GM19240 (cell line): ENCODE data around the gene DCUN1D4.

Experiments used
- DNase-seq: peaks from one replicate; pipeline ENCODE4 v3.0.0; 2011; ENCODE audit warnings: low spot score; ENCODE audit not compliant: insufficient read length

Gene DCUN1D4

GRCh38 chr4:51842554-51843308 lies at the start of gene DCUN1D4:
DCUN1D4 (plus strand) TSS chr4:51843153; CDS start chr4:51843243, 90 bp downstream.
- peak; percentile 98 for DNase-seq

- DNase-seq = no peak
These were observed 22.3 kb upstream of the DCUN1D4 start for GRCh38 chr4:51820443-51821234.

GRCh38 chr4:51825341-51825740 lies 17.6 kb upstream of the DCUN1D4 start:
- no peak for DNase-seq

GRCh38 chr4:51830156-51830720 lies 12.7 kb upstream of the DCUN1D4 start:
- DNase-seq = no peak

GRCh38 chr4:51831133-51831532 lies 11.8 kb upstream of the DCUN1D4 start:
- no peak for DNase-seq

GRCh38 chr4:51833236-51833635 lies 9.7 kb upstream of the DCUN1D4 start:
- DNase-seq = no peak

GRCh38 chr4:51835079-51835478 lies 7.9 kb upstream of the DCUN1D4 start:
- no peak for DNase-seq

GRCh38 chr4:51835855-51836254 lies 7.1 kb upstream of the DCUN1D4 start:
- no peak for DNase-seq

GRCh38 chr4:51836549-51836948 lies 6.4 kb upstream of the DCUN1D4 start:
- no peak for DNase-seq

- no peak for DNase-seq
These were observed 2.2 kb upstream of the DCUN1D4 start for GRCh38 chr4:51840781-51841180.

- DNase-seq = no peak
These were observed 793 bp upstream of the DCUN1D4 start for GRCh38 chr4:51842167-51842553.

GRCh38 chr4:51843309-51844152 lies 578 bp downstream of the DCUN1D4 start:
- peak; percentile 24 for DNase-seq

GRCh38 chr4:51844153-51845054 lies 1.5 kb downstream of the DCUN1D4 start:
- DNase-seq = peak; percentile 61

GRCh38 chr4:51845055-51845426 lies 2.1 kb downstream of the DCUN1D4 start:
- DNase-seq = no peak

GRCh38 chr4:51845711-51846110 lies 2.8 kb downstream of the DCUN1D4 start:
- DNase-seq = no peak

GRCh38 chr4:51849430-51849829 lies 6.5 kb downstream of the DCUN1D4 start:
- DNase-seq = no peak

- DNase-seq = no peak
These were observed 7.3 kb downstream of the DCUN1D4 start for GRCh38 chr4:51850294-51850693.

GRCh38 chr4:51851090-51851936 lies 8.4 kb downstream of the DCUN1D4 start:
- DNase-seq = no peak

- no peak for DNase-seq
These were observed 9.0 kb downstream of the DCUN1D4 start for GRCh38 chr4:51851937-51852290.
